22Rv1 (cell line): Measurements from ENCODE around the gene VKORC1L1.

ENCODE experiments used
- CTCF ChIP-seq: fragments of 450-650 bp; IDR thresholded peaks from 2 replicates; pipeline ENCODE4 v1.5.1; 2017; ENCODE audit warnings: mild to moderate bottlenecking
- ZFX ChIP-seq: fragments of 450-650 bp; IDR thresholded peaks from 2 replicates; pipeline ENCODE4 v1.6.1; 2017; ENCODE audit warnings: antibody characterized with exemption, borderline replicate concordance

GRCh38 chr7:65975814-65976445, 103.1 kb downstream of the VKORC1L1 start:
- TF ChIP-seq CTCF (no peak), ZFX (no peak)
